ENCODE measurements around the gene NUDT15.

DNA sequence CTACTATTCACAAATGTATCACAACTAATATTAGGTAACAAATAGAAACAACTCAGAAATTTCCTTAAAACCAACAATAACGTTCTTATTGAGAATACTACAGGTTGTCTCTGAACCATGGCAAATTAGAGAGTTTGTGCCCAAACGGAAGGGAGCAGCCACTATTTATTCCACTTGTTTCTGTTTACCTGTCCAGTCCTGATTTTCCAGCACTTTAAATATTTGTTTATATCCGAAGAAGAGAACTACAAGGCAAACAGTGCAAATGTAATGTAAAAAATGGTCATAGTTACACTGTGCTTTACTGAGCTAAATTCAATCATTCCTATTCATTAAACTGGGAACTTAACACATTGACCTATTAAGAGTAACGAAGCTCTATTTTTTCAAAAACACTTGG, 45.7 kb upstream of the NUDT15 start:
- TF ChIP-seq CTCF (conservative IDR thresholded peaks at IDR 0.05) (no peak), ZFX (IDR thresholded peaks at IDR 0.05) (no peak)

All from C4-2B (cell line).